HepG2 (cell line): ENCODE data around the gene LMTK2. TPM values are rescaled to one million over a fixed set of nuclear protein-coding genes. Genes with fewer than 3 reads are reported as not detected.

ENCODE experiments used
- DBP ChIP-seq: sonication (generic); formaldehyde crosslinking; IDR thresholded peaks from 2 replicates; pipeline ENCODE4 v1.4.0; 2020; ENCODE audit warnings: missing genetic modification reagents; ENCODE audit errors: not compliant biosample characterization
- FOXA3 ChIP-seq: IDR thresholded peaks from 2 replicates; pipeline ENCODE4 v1.6.1; 2016; ENCODE audit warnings: missing genetic modification reagents, missing compliant biosample characterization
- FOXP1 ChIP-seq, 2 experiments: fragments of 450-650 bp in 1 of 2; IDR thresholded peaks; 2 replicates each; pipeline ENCODE4 v1.6.1; 2017 to 2018; ENCODE audit warnings: antibody characterized with exemption in 1 of 2
- GPBP1L1 ChIP-seq: sonication (generic); formaldehyde crosslinking; IDR thresholded peaks from 2 replicates; pipeline ENCODE4 v1.5.0; 2020; ENCODE audit warnings: mild to moderate bottlenecking, missing genetic modification reagents
- HNRNPK ChIP-seq: fragments of 200-400 bp; formaldehyde crosslinking; IDR thresholded peaks from 2 replicates; pipeline ENCODE4 v1.6.1; 2018; ENCODE audit warnings: low read length, low read depth, moderate library complexity, mild to moderate bottlenecking; ENCODE audit not compliant: poor library complexity, severe bottlenecking
- KMT2A ChIP-seq: sonication (generic); formaldehyde crosslinking; IDR thresholded peaks from 2 replicates; pipeline ENCODE4 v1.4.0; 2020; ENCODE audit warnings: missing genetic modification reagents
- MXD1 ChIP-seq: sonication (generic); formaldehyde crosslinking; IDR thresholded peaks from 2 replicates; pipeline ENCODE4 v1.4.0; 2020; ENCODE audit warnings: mild to moderate bottlenecking, missing genetic modification reagents
- MYNN ChIP-seq: sonication (generic); formaldehyde crosslinking; IDR thresholded peaks from 2 replicates; pipeline ENCODE4 v1.4.0; 2020; ENCODE audit warnings: mild to moderate bottlenecking, low read depth, missing genetic modification reagents
- NCOA5 ChIP-seq: sonication (generic); formaldehyde crosslinking; IDR thresholded peaks from 2 replicates; pipeline ENCODE4 v1.4.0; 2020; ENCODE audit warnings: missing genetic modification reagents
- SNAPC4 ChIP-seq: sonication (generic); formaldehyde crosslinking; IDR thresholded peaks from 2 replicates; pipeline ENCODE4 v1.4.0; 2020; ENCODE audit warnings: mild to moderate bottlenecking, missing genetic modification reagents
- TBX3 ChIP-seq: fragments of 450-650 bp; IDR thresholded peaks from 2 replicates; pipeline ENCODE4 v1.6.1; 2017; ENCODE audit warnings: antibody characterized with exemption, mild to moderate bottlenecking, inconsistent platforms, borderline replicate concordance
- TRAFD1 ChIP-seq: sonication (generic); formaldehyde crosslinking; IDR thresholded peaks from 2 replicates; pipeline ENCODE4 v1.5.1; 2020; ENCODE audit warnings: missing genetic modification reagents, mild to moderate bottlenecking, borderline replicate concordance
- ZBTB25 ChIP-seq: IDR thresholded peaks from 2 replicates; pipeline ENCODE4 v1.6.1; 2018; ENCODE audit warnings: missing genetic modification reagents
- ZNF253 ChIP-seq: sonication (generic); formaldehyde crosslinking; IDR thresholded peaks from 2 replicates; pipeline ENCODE4 v1.8.0; 2022; ENCODE audit warnings: mild to moderate bottlenecking, missing genetic modification reagents, borderline replicate concordance
- ZNF761 ChIP-seq: sonication (generic); formaldehyde crosslinking; conservative IDR thresholded peaks from 2 replicates; pipeline ENCODE4 v1.4.0; 2020; ENCODE audit warnings: mild to moderate bottlenecking, missing genetic modification reagents
- polyA plus RNA-seq, 8 experiments: library from polyadenylated mRNA; depleted of rRNA in 3 of 8; stranded (reverse) in 7 of 8; unstranded in 1 of 8; fragments of >200 nt; fragmentation: Illumina TruSeq in 4 of 8; extraction: Trizol in 4 of 8; gene quantifications; 2 replicates each; pipeline versions ENCODE4 v1.2.1 to v1.2.3, GENCODE V29; 2011 to 2016; ENCODE audit warnings: low read depth in 4 of 8, missing spikeins in 1 of 8, mixed read lengths in 1 of 8; ENCODE audit not compliant: insufficient read depth in 1 of 8
- total RNA-seq, 5 experiments: library from RNA; depleted of rRNA; stranded (reverse); fragments of >200 nt; fragmentation: Illumina TruSeq; extraction: Trizol; gene quantifications; 2 replicates each; pipeline ENCODE4 v1.2.3, GENCODE V29; 2016; ENCODE audit warnings: low read depth in 1 of 5

Gene LMTK2
- total and polyA plus RNA-seq, 2 of the 13 experiments (the other 11 are each of a cell fraction or from before 2014, with no cell fraction given) = 9.5 to 11.7 TPM

GRCh38 chr7:98110249-98111022 lies 3.8 kb downstream of the LMTK2 start (continued):
- peak; percentile 99 for TF ChIP-seq MYNN
- peak; percentile 52; the same call in 1 of the 2 replicates for TF ChIP-seq FOXA3 (CRISPR knock-in tag)
- no peak for TF ChIP-seq NCOA5 (CRISPR knock-in tag)
- peak; percentile 59; the same call in 1 of the 2 replicates for TF ChIP-seq KMT2A (CRISPR knock-in tag)
- no peak for TF ChIP-seq SNAPC4 (CRISPR knock-in tag)
- no peak for TF ChIP-seq ZNF253 (CRISPR knock-in tag)
- no peak for TF ChIP-seq DBP (CRISPR knock-in tag)
- no peak for TF ChIP-seq GPBP1L1 (CRISPR knock-in tag)
- no peak for TF ChIP-seq ZBTB25 (CRISPR knock-in tag)
- no peak for TF ChIP-seq MXD1 (CRISPR knock-in tag)
- TF ChIP-seq ZNF761 = no peak
- no peak for TF ChIP-seq TBX3
- TF ChIP-seq HNRNPK = no peak
- no peak for TF ChIP-seq FOXP1 (IDR thresholded peaks at IDR 0.05)
- TF ChIP-seq FOXP1 (CRISPR knock-in tag; IDR thresholded peaks at IDR 0.05) = peak; percentile 60; the same call in 1 of the 2 replicates
- no peak for TF ChIP-seq TRAFD1
